GM21381 (cell line): ENCODE measurements around the gene S100A12.

Experiments used
- ATAC-seq: cut with Tn5 transposase; IDR thresholded peaks from one replicate; pipeline ENCODE4 v1.9.1; 2021; ENCODE audit warnings: mild to moderate bottlenecking, moderate library complexity; ENCODE audit not compliant: unreplicated experiment

The S100A12 gene

DNA sequence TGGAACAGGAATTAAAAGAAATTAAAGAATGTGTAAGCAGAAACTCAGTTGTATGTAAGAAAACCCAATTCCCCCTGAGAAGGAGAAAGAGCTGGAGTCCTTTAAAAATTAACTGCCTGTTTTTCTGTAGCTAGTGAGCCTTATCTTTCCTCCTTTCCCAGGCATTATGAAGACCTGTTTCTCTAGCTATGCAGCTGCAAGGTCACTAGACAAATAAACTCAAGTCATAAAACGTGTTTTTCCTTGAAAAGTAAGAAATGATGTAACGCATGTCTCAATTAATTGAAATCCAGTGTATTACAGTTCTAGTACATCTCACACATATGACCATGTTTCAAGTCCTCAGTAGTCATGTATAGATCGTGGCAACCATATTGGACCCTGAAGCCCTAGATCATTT lies 5.3 kb downstream of the S100A12 start:
- no peak for ATAC-seq

DNA sequence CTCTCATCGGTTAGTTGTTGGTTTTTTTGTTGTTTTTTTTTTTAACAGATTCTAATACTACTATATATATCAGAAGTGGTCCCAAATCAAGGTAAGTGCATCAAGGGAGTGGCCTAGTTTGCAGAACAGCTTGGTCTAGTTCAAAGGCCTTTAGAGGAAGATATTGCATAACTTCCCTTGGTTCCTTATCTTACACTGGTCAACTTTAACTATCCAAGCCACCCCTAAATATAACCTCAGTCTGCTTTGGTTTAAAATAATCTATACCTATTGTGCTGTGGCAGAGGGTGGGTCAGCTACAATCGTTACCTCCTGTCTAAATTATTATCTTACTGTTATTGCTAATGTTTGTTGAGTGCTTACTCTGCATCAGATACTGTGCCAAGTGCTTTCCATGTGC lies 6.9 kb downstream of the S100A12 start:
- ATAC-seq, result no peak

DNA sequence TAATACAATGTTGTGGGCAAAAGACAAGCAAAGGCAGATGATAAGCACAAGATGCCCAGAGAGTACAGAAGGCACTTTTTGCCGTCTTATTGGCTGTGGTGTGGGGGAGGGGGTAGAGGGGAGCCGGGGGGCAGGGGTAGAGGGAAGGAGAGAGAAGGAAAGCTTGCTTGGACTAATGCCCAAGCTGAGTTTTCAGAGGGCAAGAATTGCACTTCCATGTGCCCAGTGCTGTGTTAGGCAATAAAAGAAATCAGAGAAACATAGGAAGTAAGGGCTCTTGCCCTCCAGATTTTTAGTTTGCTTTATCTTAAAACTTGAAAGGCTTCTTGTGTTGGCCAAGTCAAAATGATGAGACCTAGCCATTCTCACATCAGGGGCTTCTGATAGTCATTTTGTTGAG lies 8.3 kb downstream of the S100A12 start:
- ATAC-seq, result no peak

DNA sequence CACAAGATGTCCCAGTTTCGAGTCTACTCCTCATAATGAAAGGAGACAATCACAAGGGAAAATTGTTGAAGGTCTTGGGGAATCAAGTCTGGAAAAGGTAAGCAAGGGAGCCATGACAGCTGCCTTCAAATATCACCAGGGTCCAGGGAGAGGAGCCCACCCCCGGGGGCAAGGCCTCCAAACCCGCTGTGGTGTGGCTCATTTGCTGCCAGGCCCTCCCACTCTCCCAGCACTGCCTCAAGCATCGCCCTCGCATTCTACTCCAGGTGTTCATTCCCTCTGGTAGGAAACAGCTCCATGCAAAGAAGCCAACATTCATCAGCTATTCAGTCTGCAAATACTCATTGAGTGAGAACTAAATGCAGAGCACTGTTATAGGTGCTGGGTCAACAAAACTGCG lies 9.2 kb downstream of the S100A12 start:
- ATAC-seq, result no peak

DNA sequence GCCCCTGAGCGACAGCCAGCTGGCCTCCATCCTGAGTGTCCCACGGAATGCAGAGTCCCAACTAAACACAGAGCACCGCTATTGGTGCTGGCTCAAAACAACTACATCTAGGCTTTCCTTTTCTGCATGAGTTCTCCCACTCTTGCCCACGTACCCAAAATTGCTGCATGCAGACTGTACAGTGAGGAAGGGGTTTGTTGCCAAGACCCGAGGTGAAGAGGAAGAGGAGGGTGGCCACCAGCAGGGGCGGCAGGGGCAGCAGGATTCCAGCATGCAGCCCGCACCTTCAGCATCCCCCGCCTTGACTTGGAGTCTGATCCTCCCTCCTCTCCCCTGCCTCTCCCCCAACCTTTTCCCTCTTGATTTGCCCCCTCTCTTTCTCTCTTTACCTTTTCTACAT lies 9.7 kb downstream of the S100A12 start:
- no peak for ATAC-seq

DNA sequence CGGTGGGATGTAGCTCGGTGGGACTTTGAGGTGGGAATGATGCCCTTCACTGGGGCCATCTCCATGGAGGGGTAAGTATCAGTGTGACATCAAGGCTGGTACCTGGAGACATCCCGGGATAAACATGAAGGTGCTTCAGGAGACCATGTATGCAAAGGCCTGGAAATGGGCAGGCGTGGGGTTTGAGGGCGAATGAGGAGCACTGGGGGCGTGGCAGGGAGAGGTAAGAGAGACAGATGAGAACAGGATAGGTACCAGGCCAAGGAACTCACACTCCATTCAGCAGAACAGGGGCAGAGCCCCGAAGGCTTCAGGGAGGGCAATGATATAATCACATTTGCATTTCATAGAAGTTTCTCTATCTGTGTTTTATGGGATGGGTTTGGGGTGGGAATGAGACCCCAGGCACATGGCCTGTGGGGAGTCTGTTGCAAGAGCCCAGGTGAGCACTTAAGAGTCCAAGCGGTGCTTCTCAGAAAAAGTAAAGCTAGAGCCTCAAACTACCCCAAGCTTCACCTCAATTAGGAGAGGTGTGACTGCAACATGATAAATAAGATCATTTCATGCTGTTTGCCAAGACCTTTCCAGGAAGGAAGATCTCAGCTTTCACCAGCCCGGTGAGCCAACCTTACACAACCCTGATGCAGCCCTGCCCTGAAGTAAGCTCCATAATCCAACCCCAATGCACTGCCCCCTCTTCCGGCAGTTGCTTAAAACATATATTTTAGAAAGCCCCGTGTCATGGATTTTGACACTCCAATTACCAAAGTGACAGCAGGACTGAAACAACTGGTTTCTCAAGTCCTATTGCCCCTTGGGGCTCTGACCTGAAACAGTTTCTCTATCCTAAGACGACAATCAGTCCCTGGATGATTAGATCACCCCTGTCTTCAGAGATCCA lies 10.4 kb downstream of the S100A12 start:
- ATAC-seq, result no peak

DNA sequence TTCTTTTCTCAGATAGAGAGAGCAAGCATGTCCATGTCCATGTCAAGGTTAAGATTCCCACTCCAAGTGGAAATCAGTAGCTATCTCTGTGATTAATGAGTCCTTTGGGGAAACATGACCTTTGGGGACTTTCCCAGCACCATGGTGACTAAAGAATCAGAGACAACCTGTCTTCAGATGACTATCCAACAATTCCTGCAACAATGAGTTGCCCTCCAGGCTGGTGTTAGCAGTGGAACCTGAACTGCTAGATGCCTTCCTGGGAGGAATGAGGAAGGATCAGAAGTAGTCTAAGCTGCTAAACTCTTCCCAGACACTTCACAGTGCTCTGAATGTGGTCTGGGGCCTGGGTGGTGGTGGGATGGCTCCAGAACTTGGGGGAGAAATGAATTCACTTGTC lies 11.3 kb downstream of the S100A12 start:
- no peak for ATAC-seq

DNA sequence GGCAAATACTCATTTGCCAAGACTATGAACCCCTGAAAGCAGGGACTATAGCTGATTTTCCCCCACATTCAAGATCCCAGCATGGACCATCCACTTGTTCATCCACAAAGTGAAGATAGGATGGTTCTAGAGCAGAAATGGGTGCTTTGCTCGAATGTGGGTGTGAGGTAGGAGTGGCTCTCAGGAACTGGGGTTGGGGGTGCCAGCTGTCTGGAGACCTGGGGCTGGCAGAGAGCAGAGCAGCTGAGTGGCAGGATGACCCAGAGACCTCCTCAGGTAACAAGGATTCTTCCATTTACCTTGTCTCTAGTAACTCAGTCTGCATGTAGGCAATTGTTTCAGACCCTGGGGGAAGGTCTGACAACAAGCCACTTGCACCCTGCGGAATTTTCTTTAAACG lies 11.8 kb downstream of the S100A12 start:
- ATAC-seq, result no peak

DNA sequence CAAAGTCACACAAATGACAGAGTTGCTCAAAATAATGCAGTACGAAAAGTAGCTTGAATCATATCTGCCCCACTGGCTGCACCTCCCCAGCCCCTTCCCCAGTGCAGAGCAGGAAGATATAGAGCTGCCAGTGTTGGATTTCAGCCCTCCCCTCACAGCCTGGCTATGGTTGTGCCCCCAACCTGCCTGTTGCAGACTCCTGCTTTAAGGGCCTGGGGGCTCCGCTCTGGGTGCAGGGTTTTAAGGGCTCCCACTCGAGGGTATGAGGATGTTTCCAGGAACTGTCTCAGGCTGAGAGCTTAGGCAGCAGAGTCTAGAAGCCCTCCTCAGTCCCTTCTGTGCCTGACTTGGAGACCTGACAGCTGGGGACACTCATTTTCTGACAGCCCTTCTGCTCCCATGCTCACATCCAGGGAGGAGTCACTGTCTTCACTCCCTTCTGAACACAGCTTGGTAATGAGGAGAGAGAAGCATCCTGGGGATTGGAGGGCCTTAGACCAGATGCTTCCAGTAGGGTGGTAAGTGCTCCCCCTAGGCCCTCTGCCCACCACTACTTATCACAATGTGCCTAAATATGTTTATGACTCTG lies 13.1 kb downstream of the S100A12 start:
- no peak for ATAC-seq

DNA sequence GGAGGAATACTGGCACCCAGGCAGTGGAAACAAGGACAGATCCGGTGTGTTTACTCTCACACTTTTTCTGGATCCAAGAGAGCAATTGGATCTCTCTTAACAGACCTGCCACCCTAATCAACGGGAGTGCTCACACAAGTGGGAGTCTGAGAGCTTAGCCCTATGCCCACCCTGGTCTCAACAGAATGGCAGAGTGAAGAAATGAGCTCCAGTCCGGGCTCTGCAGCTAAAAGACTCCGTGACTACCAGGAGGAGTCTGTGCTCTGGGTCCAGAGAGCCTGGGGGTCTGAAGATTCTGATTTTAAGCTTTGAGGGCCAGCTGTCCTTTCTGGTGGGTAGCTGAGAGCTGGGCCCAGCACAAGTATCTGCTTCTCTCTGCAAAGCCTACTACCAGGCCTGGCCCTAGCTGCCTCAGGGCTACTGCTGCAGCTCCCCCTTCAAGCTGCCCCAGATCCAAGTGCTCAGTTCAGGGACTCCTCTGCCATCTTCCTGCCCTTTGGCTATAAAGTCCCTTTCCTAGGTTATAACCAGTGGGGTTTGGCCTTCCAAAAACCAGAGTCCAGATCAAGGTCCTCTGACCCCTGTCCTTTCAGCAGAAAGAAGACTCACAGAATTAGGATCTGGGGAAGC lies 13.8 kb downstream of the S100A12 start:
- ATAC-seq, result no peak

DNA sequence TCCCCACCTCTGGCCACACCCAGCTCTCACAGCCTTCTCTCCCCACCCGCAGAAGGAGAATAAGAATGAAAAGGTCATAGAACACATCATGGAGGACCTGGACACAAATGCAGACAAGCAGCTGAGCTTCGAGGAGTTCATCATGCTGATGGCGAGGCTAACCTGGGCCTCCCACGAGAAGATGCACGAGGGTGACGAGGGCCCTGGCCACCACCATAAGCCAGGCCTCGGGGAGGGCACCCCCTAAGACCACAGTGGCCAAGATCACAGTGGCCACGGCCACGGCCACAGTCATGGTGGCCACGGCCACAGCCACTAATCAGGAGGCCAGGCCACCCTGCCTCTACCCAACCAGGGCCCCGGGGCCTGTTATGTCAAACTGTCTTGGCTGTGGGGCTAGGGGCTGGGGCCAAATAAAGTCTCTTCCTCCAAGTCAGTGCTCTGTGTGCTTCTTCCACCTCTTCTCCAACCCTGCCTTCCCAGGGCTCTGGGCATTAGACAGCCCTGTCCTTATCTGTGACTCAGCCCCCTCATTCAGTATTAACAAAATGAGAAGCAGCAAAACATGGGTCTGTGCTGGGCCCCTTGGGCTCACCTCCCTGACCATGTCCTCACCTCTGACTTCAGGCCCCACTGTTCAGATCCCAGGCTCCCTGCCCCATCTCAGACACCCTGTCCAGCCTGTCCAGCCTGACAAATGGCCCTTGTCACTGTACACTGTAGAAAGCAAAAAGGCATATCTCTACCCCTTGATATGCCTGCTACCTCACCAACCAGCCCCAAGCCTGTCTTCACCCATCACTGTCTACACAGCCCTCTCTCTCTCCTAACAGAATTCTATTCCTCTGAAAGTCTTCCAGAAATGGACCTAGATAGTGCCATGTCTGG lies 14.6 kb downstream of the S100A12 start:
- no peak for ATAC-seq

DNA sequence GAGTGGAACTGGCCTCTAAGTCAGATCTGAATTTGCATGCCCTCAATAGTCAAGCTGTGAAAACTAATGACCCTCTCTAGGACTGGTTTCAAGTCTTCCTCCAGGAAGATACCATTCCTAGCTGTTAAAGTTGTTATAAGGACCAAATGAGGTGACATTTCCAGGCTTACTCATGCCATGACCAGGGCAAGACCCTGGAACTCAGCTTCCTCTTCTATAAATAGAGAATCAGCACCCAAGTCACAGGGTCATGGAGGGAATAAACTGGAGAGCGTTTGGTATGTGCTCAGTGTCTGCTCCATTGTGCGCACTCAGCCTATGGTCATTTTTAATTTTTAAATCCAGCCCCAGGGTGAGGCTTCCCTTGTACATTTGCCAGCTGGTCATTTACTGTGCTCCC lies 15.2 kb downstream of the S100A12 start:
- no peak for ATAC-seq

DNA sequence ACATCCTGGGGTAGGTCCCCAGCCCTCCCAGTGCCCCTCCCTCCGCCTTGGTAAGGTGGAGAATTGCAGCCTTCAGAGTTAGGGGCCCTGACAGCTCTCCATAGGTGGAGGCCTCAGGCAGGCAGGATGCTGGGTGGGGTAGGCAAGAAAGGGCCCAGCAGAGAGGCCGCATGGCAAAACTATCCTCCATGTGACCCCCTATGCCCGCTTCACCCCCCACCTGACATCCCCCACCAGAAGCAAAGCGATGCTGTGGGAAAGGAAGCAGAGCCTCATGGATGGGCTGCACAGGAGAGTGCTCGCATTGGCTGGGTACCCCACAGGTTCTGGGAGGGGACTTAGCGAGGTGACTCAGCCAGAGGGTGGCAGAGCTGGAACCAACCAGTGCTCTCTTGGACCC lies 16.2 kb downstream of the S100A12 start:
- ATAC-seq, result no peak

DNA sequence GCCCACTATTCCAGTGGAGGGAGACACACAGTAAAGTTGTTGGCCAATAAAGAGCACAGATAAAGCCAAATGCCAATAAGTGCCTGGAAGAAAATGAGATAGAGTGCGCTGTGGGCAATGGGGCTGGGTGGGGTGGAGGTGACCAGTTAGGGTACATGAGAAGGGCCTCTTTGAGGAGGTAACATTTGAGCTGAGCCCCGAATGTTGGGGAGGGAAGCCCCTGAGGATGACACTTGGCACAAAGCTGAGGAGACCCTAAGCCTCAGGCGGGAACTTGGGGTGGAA lies 16.8 kb downstream of the S100A12 start:
- ATAC-seq, result no peak

DNA sequence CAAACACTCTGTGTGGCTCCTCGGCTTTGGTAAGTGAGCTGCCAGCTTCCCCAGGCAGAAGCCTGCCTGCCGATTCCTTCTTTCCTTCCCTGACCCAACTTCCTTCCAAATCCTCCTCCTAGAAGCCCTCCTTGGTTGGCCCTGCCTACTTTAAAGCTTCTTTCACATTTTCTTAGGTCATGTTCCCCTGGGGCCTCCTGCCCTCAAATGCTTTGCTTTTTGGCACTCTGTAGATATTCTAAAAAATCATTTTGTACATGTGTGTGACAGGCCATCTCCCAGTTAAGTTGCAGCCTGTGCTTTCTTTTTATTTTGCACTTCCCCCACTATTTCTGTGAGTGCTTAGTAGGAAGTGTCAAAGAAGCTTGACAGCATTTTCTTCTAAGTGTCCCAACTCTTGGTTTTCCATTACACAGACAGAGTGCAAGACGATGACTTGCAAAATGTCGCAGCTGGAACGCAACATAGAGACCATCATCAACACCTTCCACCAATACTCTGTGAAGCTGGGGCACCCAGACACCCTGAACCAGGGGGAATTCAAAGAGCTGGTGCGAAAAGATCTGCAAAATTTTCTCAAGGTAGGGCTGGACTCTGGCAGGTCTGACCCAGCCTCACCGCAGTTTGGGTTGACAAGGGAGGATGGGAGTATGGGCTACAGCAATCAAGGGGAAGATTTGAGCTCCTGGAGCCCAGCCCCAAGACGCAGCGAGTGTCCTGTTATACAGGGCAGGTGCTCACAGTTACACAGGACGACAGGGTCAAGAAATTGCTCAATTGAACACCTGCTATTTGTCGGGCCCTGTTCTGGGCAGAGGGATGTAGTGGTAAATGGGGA lies 17.3 kb downstream of the S100A12 start, which contains the start of gene S100A9:
TSS of gene S100A9 (plus strand) at position 2 of the 838 bp plus-strand sequence. CDS start at position 432, 430 bp downstream.
- ATAC-seq, result no peak

DNA sequence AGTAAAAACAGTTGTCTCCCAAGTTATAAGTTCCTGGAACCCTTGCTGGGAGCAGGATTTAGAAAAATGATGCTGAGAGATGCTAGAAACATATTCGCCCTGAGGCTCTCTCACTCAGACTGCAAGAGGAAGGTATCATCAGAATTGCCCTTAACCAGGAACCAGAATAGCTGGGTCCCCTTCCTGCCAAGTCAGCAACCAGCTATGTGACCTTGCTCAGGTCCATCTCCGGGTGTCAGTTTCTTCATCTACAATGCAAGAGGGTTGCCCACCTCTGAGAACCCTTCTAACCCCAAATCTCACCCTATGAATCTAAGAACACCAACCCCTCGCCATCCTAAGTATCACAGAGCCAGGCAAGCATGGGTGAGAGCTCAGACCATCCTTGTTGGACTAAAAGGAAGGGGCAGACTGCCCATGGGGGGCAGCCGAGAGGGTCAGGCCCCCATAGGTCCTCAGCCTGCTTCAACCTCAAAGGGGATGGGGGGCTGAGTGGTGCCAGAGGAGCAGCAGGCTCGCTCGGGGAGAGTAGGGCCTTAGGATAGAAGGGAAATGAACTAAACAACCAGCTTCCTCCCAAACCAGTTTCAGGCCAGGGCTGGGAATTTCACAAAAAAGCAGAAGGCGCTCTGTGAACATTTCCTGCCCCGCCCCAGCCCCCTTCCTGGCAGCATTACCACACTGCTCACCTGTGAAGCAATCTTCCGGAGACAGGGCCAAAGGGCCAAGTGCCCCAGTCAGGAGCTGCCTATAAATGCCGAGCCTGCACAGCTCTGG lies 18.2 kb downstream of the S100A12 start:
- ATAC-seq, result no peak

DNA sequence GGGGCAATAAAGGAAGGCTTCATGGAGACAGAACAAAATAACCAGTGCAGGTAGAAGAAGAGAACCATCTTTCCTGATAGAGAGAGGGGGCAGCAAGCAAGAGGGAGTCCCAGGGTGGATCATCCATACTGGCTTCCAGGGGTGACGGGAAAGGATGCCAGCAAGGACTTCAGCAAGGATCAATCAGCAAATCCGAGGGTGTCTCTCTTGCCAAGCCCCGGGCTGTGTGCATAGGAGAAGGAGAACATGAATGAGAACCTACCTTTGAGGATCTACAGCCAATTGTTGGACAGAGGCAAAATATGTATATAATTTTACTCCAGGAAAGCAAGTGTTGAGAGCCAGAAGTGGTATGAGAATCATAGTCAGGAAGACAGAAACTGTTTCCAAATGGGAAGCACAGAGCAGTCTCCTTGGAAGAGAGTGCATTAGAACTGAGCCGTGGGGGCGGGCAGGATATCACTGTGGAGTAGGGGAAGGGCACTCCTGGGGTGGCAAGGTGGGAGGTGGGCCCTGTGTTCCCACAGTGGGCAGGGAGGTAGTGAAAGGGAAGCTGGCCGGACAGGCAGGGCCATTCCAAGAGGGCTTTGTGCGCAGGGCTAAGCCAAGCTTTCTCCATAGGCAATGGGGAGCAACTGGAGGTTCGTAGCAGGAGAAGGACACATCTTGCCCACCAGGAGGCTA lies 18.9 kb downstream of the S100A12 start:
- ATAC-seq, result no peak

DNA sequence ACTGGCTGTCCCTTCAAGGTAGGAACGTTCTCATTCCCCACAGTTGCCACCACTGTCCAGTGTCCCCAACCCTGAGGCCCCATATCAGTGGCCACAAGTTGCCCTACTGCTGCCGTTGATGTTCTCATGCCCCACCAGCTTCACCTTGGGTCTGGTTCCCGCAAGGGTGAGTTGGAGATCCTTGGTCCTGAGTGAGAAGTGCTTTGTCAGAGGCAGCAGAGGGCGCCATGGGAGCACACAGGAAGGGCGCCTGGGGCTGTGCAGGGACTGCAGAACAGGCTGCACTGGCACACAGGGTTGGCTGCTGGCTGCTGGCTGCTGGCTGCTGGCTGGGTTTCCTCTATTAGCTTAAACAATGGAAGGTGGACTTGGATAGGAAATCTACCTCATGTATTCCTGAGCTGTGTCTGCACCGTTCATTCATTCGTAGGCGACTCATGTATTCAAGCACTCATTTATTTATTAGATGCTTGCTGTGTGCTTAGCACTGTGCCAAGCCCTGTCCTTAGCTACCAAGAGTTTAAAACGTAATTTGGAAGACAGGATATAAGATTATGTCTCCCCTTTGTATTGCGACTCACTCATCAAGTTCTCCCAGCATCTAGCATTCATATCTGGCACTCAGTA lies 19.9 kb downstream of the S100A12 start:
- ATAC-seq, result no peak
